CD4-positive, alpha-beta T cell treated with Interleukin-6 at 100 ng/mL for 8 hours (primary cell): ENCODE measurements around the gene INPP5A.

ENCODE experiments used
- DNase-seq: peaks from one replicate; pipeline ENCODE4 v3.0.0-alpha.2; 2020; ENCODE audit warnings: mixed read lengths, low spot score

The INPP5A gene

GRCh38 chr10:132600416-132600815 lies 62.8 kb downstream of the INPP5A start:
- no peak for DNase-seq

GRCh38 chr10:132601567-132601966 lies 64.0 kb downstream of the INPP5A start:
- no peak for DNase-seq

GRCh38 chr10:132602614-132603013 lies 65.0 kb downstream of the INPP5A start:
- DNase-seq: no peak

GRCh38 chr10:132603851-132604533 lies 66.4 kb downstream of the INPP5A start:
- no peak for DNase-seq

GRCh38 chr10:132604686-132605085 lies 67.1 kb downstream of the INPP5A start:
- DNase-seq: no peak

- DNase-seq: no peak
Measured at GRCh38 chr10:132605390-132605789, 67.8 kb downstream of the INPP5A start.

- no peak for DNase-seq
Measured at GRCh38 chr10:132606031-132606491, 68.5 kb downstream of the INPP5A start.

GRCh38 chr10:132606536-132607316 lies 69.1 kb downstream of the INPP5A start:
- no peak for DNase-seq

- no peak for DNase-seq
Measured at GRCh38 chr10:132607491-132607890, 69.9 kb downstream of the INPP5A start.

GRCh38 chr10:132607961-132608495 lies 70.4 kb downstream of the INPP5A start:
- no peak for DNase-seq

- no peak for DNase-seq
Measured at GRCh38 chr10:132608511-132609195, 71.1 kb downstream of the INPP5A start.

- DNase-seq: no peak
Measured at GRCh38 chr10:132609211-132609610, 71.6 kb downstream of the INPP5A start.

GRCh38 chr10:132610071-132610701 lies 72.6 kb downstream of the INPP5A start:
- DNase-seq: no peak

GRCh38 chr10:132611026-132611910 lies 73.7 kb downstream of the INPP5A start:
- DNase-seq: no peak

GRCh38 chr10:132611986-132612385 lies 74.4 kb downstream of the INPP5A start:
- DNase-seq: no peak

- DNase-seq: no peak
Measured at GRCh38 chr10:132612571-132613504, 75.3 kb downstream of the INPP5A start.

- no peak for DNase-seq
Measured at GRCh38 chr10:132613566-132614348, 76.2 kb downstream of the INPP5A start.

- DNase-seq: no peak
Measured at GRCh38 chr10:132614431-132615340, 77.1 kb downstream of the INPP5A start.
